ENCODE results near the gene TUT1.

GRCh38 chr11:62611705-62612365 is 20.5 kb upstream of the TUT1 start:
- TF ChIP-seq, protein P1, sequence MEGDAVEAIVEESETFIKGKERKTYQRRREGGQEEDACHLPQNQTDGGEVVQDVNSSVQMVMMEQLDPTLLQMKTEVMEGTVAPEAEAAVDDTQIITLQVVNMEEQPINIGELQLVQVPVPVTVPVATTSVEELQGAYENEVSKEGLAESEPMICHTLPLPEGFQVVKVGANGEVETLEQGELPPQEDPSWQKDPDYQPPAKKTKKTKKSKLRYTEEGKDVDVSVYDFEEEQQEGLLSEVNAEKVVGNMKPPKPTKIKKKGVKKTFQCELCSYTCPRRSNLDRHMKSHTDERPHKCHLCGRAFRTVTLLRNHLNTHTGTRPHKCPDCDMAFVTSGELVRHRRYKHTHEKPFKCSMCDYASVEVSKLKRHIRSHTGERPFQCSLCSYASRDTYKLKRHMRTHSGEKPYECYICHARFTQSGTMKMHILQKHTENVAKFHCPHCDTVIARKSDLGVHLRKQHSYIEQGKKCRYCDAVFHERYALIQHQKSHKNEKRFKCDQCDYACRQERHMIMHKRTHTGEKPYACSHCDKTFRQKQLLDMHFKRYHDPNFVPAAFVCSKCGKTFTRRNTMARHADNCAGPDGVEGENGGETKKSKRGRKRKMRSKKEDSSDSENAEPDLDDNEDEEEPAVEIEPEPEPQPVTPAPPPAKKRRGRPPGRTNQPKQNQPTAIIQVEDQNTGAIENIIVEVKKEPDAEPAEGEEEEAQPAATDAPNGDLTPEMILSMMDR (conservative IDR thresholded peaks at IDR 0.05) = no peak
- no peak for TF ChIP-seq EZH2 (IDR thresholded peaks at IDR 0.05; ENCODE audit: low read depth)
